ENCODE results near the gene TOMM70. TPM values are rescaled to one million over a fixed set of nuclear protein-coding genes. Genes with fewer than 3 reads are reported as not detected.
"Not testable (repeated sequence)": the region's sequence is repeated elsewhere in the genome, so short reads cannot be mapped to it uniquely, and the experiment has no call there.

The TOMM70 gene
- total RNA-seq, 2 experiments from 2014 or later = 41.2 to 54.5 TPM

DNA sequence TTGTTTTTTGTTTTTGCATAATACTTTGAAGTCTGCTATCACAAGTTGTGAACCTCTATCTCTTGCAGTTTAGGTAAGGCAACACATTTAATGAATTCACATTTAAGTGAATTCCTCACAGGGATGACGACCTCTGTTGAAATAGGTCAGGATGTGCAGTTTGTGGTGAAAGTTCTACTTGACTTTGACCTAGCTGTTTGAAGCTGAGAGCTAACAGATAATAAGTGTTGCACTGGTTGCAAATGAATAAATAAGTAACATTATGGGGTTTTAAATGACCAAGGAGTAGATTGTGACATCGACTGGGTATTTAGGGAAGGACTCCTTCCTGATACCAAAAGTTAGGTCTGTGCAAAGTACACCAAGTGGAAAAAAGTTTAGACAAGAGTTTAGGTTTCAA is 42.5 kb downstream of the TOMM70 start:
- intact Hi-C loops (cut with micrococcal nuclease; ENCODE audit: unreplicated experiment) = no loop called here
- DNase-seq (ENCODE audit: low spot score) = no peak
- Histone ChIP-seq H3K4me2 (ENCODE audit: low read length) (no peak overlapping the region), H3K9me3 (ENCODE audit: low read length) (no peaks in the 10 kb centered on the region), H3K79me2 (ENCODE audit: insufficient read depth, low read depth, low read length) (no peaks in the 10 kb centered on the region), H4K20me1 (ENCODE audit: insufficient read depth, low read length) (no peaks in the 10 kb centered on the region), H3K9me2 (ENCODE audit: insufficient read depth, low read length) (no peaks in the 10 kb centered on the region), H3K4me3 (ENCODE audit: low read depth, low read length, poor library complexity, severe bottlenecking) (no peak overlapping the region), H3K27ac (ENCODE audit: low read depth, low read length, poor library complexity, severe bottlenecking) (no peak overlapping the region), H2AFZ (ENCODE audit: low read length) (no peak overlapping the region), H3K36me3 (ENCODE audit: insufficient read depth, low read length) (peaks cover 87% of the 10 kb centered on the region), H3K4me1 (ENCODE audit: insufficient read depth, low read length, poor library complexity, severe bottlenecking) (no peaks in the 10 kb centered on the region)
- ChIA-PET CTCF (ENCODE audit: unreplicated experiment) (no interaction called here), POLR2A (interaction anchor here (0.6 to 1.9 kb wide), 4 partner anchors 8 to 291 kb away, joined by 3 to 8 read pairs (median 4); no protein-coding TSS in a partner anchor)
- no TSS peak for BruUV-seq (replicated peaks)
- TF ChIP-seq, protein P1, sequence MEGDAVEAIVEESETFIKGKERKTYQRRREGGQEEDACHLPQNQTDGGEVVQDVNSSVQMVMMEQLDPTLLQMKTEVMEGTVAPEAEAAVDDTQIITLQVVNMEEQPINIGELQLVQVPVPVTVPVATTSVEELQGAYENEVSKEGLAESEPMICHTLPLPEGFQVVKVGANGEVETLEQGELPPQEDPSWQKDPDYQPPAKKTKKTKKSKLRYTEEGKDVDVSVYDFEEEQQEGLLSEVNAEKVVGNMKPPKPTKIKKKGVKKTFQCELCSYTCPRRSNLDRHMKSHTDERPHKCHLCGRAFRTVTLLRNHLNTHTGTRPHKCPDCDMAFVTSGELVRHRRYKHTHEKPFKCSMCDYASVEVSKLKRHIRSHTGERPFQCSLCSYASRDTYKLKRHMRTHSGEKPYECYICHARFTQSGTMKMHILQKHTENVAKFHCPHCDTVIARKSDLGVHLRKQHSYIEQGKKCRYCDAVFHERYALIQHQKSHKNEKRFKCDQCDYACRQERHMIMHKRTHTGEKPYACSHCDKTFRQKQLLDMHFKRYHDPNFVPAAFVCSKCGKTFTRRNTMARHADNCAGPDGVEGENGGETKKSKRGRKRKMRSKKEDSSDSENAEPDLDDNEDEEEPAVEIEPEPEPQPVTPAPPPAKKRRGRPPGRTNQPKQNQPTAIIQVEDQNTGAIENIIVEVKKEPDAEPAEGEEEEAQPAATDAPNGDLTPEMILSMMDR (conservative IDR thresholded peaks at IDR 0.05; ENCODE audit: low read length) = no peak
- no peak for TF ChIP-seq EZH2phosphoT487 (IDR thresholded peaks at IDR 0.05; ENCODE audit: borderline replicate concordance, low read depth, low read length)

DNA sequence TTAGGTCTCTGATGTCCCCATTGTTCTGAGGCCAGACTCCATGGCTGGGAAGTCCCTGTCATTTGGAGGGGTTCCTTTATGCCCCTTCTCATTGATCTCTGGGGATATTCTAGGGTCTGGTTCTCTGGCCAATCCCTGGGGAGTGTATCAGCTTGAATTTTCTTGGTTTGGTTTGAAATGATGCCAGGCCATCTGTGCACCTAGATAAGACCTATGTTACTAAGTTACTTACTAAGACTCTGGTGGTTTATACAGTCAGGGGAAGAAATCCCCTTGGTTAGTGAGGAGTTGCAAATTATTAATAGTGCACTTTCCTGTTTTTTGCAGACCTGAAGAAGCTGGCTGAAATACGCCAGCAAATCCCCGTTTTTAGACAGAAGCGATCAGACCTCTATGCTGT is 46.0 kb downstream of the TOMM70 start:
- no peaks in the 10 kb centered on the region for H3K79me2 ChIP-seq (ENCODE audit: insufficient read depth, low read depth, low read length)
- no peak for DNase-seq (ENCODE audit: low spot score)
- POLR2A ChIA-PET = interaction anchor here (0.6 to 0.9 kb wide), 3 partner anchors 15 to 212 kb away, joined by 3 to 5 read pairs (median 5); no protein-coding TSS in a partner anchor
- BruUV-seq (replicated peaks) = no TSS peak
- CTCF ChIA-PET (ENCODE audit: unreplicated experiment) = no interaction called here
- no peaks in the 10 kb centered on the region for H3K9me3 ChIP-seq (ENCODE audit: low read length)
- H3K9me2 ChIP-seq (ENCODE audit: insufficient read depth, low read length) = no peaks in the 10 kb centered on the region
- no peak overlapping the region for H3K4me2 ChIP-seq (ENCODE audit: low read length)
- TF ChIP-seq, protein P1 (conservative IDR thresholded peaks at IDR 0.05; ENCODE audit: low read length) = no peak
- no peak for TF ChIP-seq EZH2phosphoT487 (IDR thresholded peaks at IDR 0.05; ENCODE audit: borderline replicate concordance, low read depth, low read length)
- no peaks in the 10 kb centered on the region for H3K4me1 ChIP-seq (ENCODE audit: insufficient read depth, low read length, poor library complexity, severe bottlenecking)
- no peak overlapping the region for H3K27ac ChIP-seq (ENCODE audit: low read depth, low read length, poor library complexity, severe bottlenecking)
- H3K36me3 ChIP-seq (ENCODE audit: insufficient read depth, low read length) = peaks cover 77% of the 10 kb centered on the region
- intact Hi-C loops (cut with micrococcal nuclease; ENCODE audit: unreplicated experiment) = no loop called here
- no peak overlapping the region for H3K4me3 ChIP-seq (ENCODE audit: low read depth, low read length, poor library complexity, severe bottlenecking)
- H4K20me1 ChIP-seq (ENCODE audit: insufficient read depth, low read length) = no peaks in the 10 kb centered on the region
- H2AFZ ChIP-seq (ENCODE audit: low read length) = no peak overlapping the region

GRCh38 chr3:100352296-100353231 is 48.3 kb downstream of the TOMM70 start:
- no peak for DNase-seq (ENCODE audit: low spot score)
- intact Hi-C loops (cut with micrococcal nuclease; ENCODE audit: unreplicated experiment) = no loop called here
- no TSS peak for BruUV-seq (replicated peaks)
- H3K36me3 ChIP-seq (ENCODE audit: insufficient read depth, low read length) = peaks cover 79% of the 10 kb centered on the region
- no peaks in the 10 kb centered on the region for H3K9me2 ChIP-seq (ENCODE audit: insufficient read depth, low read length)
- ChIA-PET CTCF (ENCODE audit: unreplicated experiment) (no interaction called here), POLR2A (no interaction called here)
- no peak overlapping the region for H3K4me3 ChIP-seq (ENCODE audit: low read depth, low read length, poor library complexity, severe bottlenecking)
- H3K4me1 ChIP-seq (ENCODE audit: insufficient read depth, low read length, poor library complexity, severe bottlenecking) = no peaks in the 10 kb centered on the region
- no peak overlapping the region for H2AFZ ChIP-seq (ENCODE audit: low read length)
- H3K27ac ChIP-seq (ENCODE audit: low read depth, low read length, poor library complexity, severe bottlenecking) = no peak overlapping the region
- no peak overlapping the region for H3K4me2 ChIP-seq (ENCODE audit: low read length)
- H3K9me3 ChIP-seq (ENCODE audit: low read length) = no peaks in the 10 kb centered on the region
- no peaks in the 10 kb centered on the region for H3K79me2 ChIP-seq (ENCODE audit: insufficient read depth, low read depth, low read length)
- no peaks in the 10 kb centered on the region for H4K20me1 ChIP-seq (ENCODE audit: insufficient read depth, low read length)
- no peak for TF ChIP-seq EZH2phosphoT487 (IDR thresholded peaks at IDR 0.05; ENCODE audit: borderline replicate concordance, low read depth, low read length)
- TF ChIP-seq, protein P1 (conservative IDR thresholded peaks at IDR 0.05; ENCODE audit: low read length) = no peak

GRCh38 chr3:100351770-100352169 is 49.1 kb downstream of the TOMM70 start:
- H2AFZ ChIP-seq (ENCODE audit: low read length); H3K4me1 ChIP-seq (ENCODE audit: insufficient read depth, low read length, poor library complexity, severe bottlenecking); POLR2A ChIA-PET; H3K4me3 ChIP-seq (ENCODE audit: low read depth, low read length, poor library complexity, severe bottlenecking); H4K20me1 ChIP-seq (ENCODE audit: insufficient read depth, low read length); H3K4me2 ChIP-seq (ENCODE audit: low read length); DNase-seq (ENCODE audit: low spot score); H3K79me2 ChIP-seq (ENCODE audit: insufficient read depth, low read depth, low read length); CTCF ChIA-PET (ENCODE audit: unreplicated experiment); H3K9me2 ChIP-seq (ENCODE audit: insufficient read depth, low read length); intact Hi-C loops (cut with micrococcal nuclease; ENCODE audit: unreplicated experiment); H3K27ac ChIP-seq (ENCODE audit: low read depth, low read length, poor library complexity, severe bottlenecking); H3K9me3 ChIP-seq (ENCODE audit: low read length): not testable (repeated sequence)
- BruUV-seq (replicated peaks) = TSS peak; percentile 8
- peaks cover 82% of the 10 kb centered on the region for H3K36me3 ChIP-seq (ENCODE audit: insufficient read depth, low read length)

Data from OCI-LY7 (cell line).